ENCODE data around the gene GRB10.

- TF ChIP-seq BHLHE40 (IDR thresholded peaks at IDR 0.05; ENCODE audit: borderline replicate concordance) (no peak), TARDBP (IDR thresholded peaks at IDR 0.05) (no peak), ZNF384 (IDR thresholded peaks at IDR 0.05) (no peak), HDGF (IDR thresholded peaks at IDR 0.05; ENCODE audit: borderline replicate concordance) (no peak), NFRKB (IDR thresholded peaks at IDR 0.05) (no peak)
Measured at GRCh38 chr7:50751146-50751545, 31.6 kb downstream of the GRB10 start.
